GM21529 (cell line): Measurements from ENCODE around the gene PCK1.

Experiments used
- ATAC-seq: cut with Tn5 transposase; IDR thresholded peaks from one replicate; pipeline ENCODE4 v1.9.1; 2021; ENCODE audit not compliant: unreplicated experiment

Gene PCK1

DNA sequence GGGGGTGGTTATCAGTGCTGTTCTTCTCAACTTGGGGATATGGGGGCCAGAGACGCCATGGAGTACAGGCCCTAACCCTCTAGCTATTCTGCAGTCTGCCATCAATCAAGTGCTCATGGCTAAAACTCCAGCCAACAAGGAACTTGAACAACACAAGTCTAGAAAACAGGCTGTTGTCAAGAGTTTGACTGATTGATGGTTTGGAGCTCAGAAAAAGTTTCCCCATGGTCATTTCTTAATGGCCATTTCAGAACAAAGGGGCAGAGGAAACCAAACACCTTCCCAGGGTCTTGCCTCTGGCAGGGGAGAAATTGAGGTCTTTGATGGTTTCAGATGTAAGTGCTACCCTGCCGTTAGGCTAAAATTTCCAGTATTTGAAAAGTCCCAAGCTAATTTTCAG, 15.1 kb downstream of the PCK1 start:
- no peak for ATAC-seq

DNA sequence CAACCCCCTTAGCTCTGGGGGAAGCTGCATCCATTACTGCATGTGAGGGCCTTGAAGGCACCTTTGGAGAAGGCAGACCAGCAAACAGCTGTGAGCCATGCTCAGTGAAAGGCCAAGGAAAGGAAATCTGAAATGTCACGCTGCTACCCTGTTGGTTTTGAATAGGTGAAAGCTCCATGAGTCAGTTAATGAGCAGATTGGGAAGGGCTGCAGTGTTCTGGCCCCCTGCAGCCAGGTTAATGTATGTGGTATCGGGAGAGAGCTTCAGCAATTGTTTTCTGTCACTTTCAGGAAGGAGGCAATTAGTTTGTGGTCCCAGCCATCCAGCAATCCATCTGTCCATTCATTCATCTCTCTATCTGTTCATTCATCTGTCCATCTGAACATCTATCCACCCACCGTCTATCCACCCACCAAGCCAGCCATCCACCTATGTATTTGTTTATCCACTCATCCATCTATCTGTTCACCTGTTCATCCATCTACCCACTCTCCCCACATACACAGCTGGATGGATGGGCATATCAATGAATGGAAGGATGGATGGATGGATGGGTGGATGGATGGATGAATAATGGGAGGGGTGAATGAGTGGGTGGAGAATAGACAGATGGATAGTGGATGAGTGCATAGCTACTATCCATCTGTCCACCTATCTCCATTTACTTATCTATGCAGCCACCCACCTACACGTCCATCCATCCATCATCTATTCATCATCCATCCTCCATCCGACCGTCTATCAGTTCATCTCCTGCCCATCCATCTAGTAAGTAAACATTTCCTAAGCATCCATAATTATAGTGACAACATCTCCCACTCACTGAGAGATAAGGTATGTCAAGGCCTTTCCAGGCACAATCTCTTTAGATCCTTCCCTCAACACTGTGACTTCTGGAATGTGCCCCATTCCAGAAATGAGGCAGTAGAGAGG, 16.0 kb downstream of the PCK1 start:
- ATAC-seq = no peak

DNA sequence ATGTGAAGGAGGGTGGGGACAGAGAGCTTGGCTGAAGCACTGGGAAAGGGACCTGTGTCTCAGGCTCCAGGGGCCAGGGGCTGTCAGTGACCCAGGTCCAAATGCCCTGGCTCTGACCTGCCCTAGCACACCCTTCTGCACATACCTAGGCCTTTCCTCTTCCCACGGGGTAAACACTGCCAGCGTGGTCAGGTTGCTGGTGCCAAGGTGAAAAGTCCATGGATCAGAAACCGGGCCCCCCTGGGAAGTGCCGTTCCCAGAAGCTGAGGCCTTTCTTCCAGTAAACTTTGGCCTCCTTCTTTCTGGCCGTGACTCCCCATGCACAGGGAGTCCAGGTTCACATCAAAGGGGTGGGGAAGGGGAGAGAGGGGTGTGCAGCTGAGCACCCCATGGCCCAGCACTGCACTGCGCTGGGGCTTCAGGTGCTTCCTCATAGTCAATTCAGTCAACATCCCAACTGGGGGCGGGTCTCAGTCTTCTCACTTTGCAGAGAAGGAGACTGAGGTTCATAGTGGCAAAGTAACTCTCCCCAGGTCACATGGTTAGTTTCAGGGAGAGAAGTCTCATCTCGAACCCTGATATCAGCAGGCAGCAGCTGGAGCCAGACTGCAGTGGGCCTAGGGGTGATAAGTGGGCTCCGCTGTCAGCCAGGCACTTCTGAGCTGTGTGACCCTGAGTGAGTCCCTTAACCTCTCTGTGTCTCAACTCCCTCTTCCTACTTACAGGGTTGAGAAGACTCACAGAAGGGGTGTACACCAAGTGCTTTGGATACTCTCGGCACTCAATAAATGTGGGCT, 17.0 kb downstream of the PCK1 start:
- ATAC-seq = no peak

GRCh38 chr20:57578476-57579165, 17.7 kb downstream of the PCK1 start:
- no peak for ATAC-seq

- no peak for ATAC-seq
Observed at GRCh38 chr20:57579331-57579897, 18.5 kb downstream of the PCK1 start.

DNA sequence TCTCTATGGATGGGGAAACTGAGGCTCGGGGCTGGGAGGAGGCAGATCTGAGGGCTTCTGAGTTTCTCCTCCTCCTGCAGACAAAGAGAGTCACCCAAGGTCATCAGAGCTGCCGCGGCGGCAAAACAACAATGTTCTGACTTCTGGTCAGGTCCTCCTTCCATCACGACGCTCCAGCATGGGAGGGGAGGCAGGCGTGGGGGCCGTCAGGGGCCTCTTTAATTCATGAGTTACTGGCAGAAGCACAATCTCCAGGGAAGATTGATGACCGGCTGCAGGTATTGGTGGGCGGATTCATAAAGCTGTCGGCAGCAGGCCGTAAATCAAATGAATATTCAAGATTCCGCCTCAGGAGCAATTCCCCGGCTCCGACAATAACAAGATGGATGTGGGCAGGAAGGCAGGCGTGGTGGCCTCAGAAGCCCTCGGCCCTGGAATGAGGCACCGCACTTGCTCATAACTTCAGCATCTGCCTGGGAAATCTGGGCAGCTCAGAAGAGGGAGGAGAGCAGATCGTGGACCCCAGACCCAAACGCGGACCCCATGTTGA, 19.1 kb downstream of the PCK1 start:
- no peak for ATAC-seq

GRCh38 chr20:57580478-57581201, 19.7 kb downstream of the PCK1 start:
- no peak for ATAC-seq

GRCh38 chr20:57581202-57582028, 20.5 kb downstream of the PCK1 start:
- ATAC-seq = no peak

GRCh38 chr20:57582029-57582378, 21.1 kb downstream of the PCK1 start:
- no peak for ATAC-seq

GRCh38 chr20:57582432-57583288, 21.8 kb downstream of the PCK1 start:
- ATAC-seq = no peak

- no peak for ATAC-seq
Observed at GRCh38 chr20:57583289-57584257, 22.7 kb downstream of the PCK1 start.

DNA sequence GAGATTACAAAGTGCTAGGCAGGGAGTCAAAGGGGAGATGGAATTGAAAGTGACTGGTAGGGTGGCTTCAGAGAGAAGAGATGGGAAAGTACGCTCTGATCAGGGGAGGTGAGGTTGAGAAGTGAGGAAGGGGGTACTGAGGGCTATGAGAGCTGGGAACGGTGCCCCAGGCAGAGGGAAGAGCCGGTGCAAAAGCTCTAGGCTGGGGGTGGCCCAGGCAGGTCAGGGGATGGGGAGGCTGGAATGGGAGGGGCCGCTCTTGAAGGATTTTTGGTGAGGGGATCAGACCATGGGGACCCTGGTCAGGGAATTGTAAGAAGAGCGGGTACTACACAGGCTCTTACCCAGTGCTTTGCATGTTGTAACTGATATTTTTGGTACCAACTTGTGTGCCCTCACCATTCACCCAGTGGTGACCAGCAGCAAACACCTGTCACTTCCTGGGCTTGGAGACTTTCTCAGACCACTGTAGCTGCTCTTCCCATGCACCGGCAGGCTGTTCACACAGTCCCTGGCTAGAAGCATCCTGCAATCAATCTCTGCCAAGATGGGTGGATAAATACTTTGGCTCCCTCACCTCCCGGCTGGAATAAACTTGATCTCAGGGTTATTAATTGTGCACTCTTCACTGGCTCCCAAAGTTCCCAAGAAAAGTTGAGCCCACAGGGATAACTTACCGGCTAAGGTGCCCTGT, 24.0 kb downstream of the PCK1 start:
- no peak for ATAC-seq

- no peak for ATAC-seq
Observed at GRCh38 chr20:57585466-57586213, 24.7 kb downstream of the PCK1 start.

- no peak for ATAC-seq
Observed at GRCh38 chr20:57586370-57586793, 25.5 kb downstream of the PCK1 start.

GRCh38 chr20:57586943-57587277, 26.0 kb downstream of the PCK1 start:
- no peak for ATAC-seq
